Psoas muscle (tissue), 8 donors: ENCODE data around the gene TRPV5. TPM values are rescaled to one million over a fixed set of nuclear protein-coding genes. Genes with fewer than 3 reads are reported as not detected.

Source experiments
- ATAC-seq, 4 donors: fragments of 200-7000 bp; cut with Tn5 transposase; one replicate each; pipeline ENCODE4 v1.9.1; 2020; ENCODE audit warnings: moderate library complexity in 3 of 4, mild to moderate bottlenecking in 2 of 4
- DNase-seq, 2 donors: peaks; one replicate each; pipeline ENCODE4 v3.0.0-alpha.2; 2020
- H3K27ac ChIP-seq: fragments of 200-600 bp; one replicate; pipeline ENCODE4 v1.8.0; 2022
- H3K27me3 ChIP-seq, 3 donors: fragments of 200-600 bp in 1 of 3; one replicate each; pipeline versions ENCODE4 v1.6.1 to v1.8.0; 2013 to 2022; ENCODE audit warnings: low read length in 2 of 3, mild to moderate bottlenecking in 2 of 3, moderate library complexity in 1 of 3; ENCODE audit not compliant: insufficient read depth in 3 of 3
- H3K36me3 ChIP-seq, 2 donors: fragments of 200-600 bp in 1 of 2; one replicate each; pipeline versions ENCODE4 v1.6.1 to v1.8.0; 2013 to 2022; ENCODE audit warnings: low read depth in 1 of 2, mild to moderate bottlenecking in 1 of 2, moderate library complexity in 1 of 2; ENCODE audit not compliant: insufficient read depth in 1 of 2
- H3K4me1 ChIP-seq: fragments of 200-600 bp; one replicate; pipeline ENCODE4 v1.8.0; 2022
- H3K4me3 ChIP-seq: fragments of 200-600 bp; one replicate; pipeline ENCODE4 v1.8.0; 2022; ENCODE audit warnings: mild to moderate bottlenecking
- H3K9me3 ChIP-seq: fragments of 200-600 bp; one replicate; pipeline ENCODE4 v1.8.0; 2022
- WGBS, 3 donors: extraction: QIAGEN DNeasy Blood & Tissue Kit; methylation state at CpG; one replicate each; pipeline versions ENCODE4 v1.1.6 to v1.1.7; 2013; 5-methylcytosine and 5-hydroxymethylcytosine counted together
- intact Hi-C, 2 donors: fragments of 100-400 bp; cut with DNase I; formaldehyde crosslinking; loops; one replicate each; pipeline versions ENCODE4 v1.11.0 to v1.14.2; 2022
- polyA plus RNA-seq, 3 donors: library from polyadenylated mRNA; stranded (reverse); fragments of 200-250 nt; gene quantifications; one replicate each; pipeline ENCODE4 v1.2.3, GENCODE V29; 2013
- total RNA-seq, 4 donors: library from RNA; stranded (reverse); fragmentation: NEBNext Ultra II Directional in 2 of 4; extraction: Animal tissue kit (Norgen Biotek cat#: 25700) in 2 of 4; gene quantifications; one replicate each; pipeline versions ENCODE4 v1.2.1 to v1.2.4, GENCODE V29; 2021 to 2023
- TF ChIP-seq, protein P1 (sequence below): fragments of 200-600 bp; IDR thresholded peaks from one replicate; pipeline ENCODE4 v1.8.0; 2022; ENCODE audit warnings: antibody characterized with exemption
- donor health status: healthy with polysubstance abuse.
- donor health status: DM: no; HTN: no; CAD: no; lungs with moderate emphysema.
- donor health status: Bipolar disorder and iron deficiency.
- donor health status: healthy.
- donor health status: DM: yes; HTN: yes; CAD: no.
- donor health status: DM: no; HTN: no; CAD: no.
- donor health status: DM: no; HTN: no; CAD: no.
- donor health status: DM: yes; HTN: yes; CAD: no.

TRPV5 gene
- total and polyA plus RNA-seq, 7 donors, result 0.06 TPM; not detected in 6

- no peaks in the 10 kb centered on the region for H3K4me1 ChIP-seq
- H3K36me3 ChIP-seq, result no peaks in the 10 kb centered on the region
- H3K9me3 ChIP-seq, result no peaks in the 10 kb centered on the region
- ATAC-seq (no peak), DNase-seq (no peak)
- 50 to 58% (median 58%) methylated on average over 5 of the region's 5 CpGs for WGBS, 3 donors
- no peak overlapping the region for H3K4me3 ChIP-seq
- TF ChIP-seq, protein P1, sequence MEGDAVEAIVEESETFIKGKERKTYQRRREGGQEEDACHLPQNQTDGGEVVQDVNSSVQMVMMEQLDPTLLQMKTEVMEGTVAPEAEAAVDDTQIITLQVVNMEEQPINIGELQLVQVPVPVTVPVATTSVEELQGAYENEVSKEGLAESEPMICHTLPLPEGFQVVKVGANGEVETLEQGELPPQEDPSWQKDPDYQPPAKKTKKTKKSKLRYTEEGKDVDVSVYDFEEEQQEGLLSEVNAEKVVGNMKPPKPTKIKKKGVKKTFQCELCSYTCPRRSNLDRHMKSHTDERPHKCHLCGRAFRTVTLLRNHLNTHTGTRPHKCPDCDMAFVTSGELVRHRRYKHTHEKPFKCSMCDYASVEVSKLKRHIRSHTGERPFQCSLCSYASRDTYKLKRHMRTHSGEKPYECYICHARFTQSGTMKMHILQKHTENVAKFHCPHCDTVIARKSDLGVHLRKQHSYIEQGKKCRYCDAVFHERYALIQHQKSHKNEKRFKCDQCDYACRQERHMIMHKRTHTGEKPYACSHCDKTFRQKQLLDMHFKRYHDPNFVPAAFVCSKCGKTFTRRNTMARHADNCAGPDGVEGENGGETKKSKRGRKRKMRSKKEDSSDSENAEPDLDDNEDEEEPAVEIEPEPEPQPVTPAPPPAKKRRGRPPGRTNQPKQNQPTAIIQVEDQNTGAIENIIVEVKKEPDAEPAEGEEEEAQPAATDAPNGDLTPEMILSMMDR, result no peak
- H3K27ac ChIP-seq, result no peak overlapping the region
- intact Hi-C loops, result no loop called here
- H3K27me3 ChIP-seq, result peaks cover 0 to 12% (median 0%) of the 10 kb centered on the region in 3 donors
Observed at GRCh38 chr7:142932386-142933091, 1.0 kb downstream of the TRPV5 start.

- Histone ChIP-seq H3K27ac (no peak overlapping the region), H3K4me1 (no peaks in the 10 kb centered on the region), H3K9me3 (no peaks in the 10 kb centered on the region), H3K27me3 (peaks cover 0 to 9% (median 0%) of the 10 kb centered on the region in 3 donors), H3K36me3 (no peaks in the 10 kb centered on the region), H3K4me3 (no peak overlapping the region)
- no peak for DNase-seq
- TF ChIP-seq, protein P1, result no peak
- intact Hi-C loops, result no loop called here
- ATAC-seq, result no peak
- WGBS, 3 donors, result 82 to 87% (median 85%) methylated on average over 11 of the region's 11 CpGs
Observed at GRCh38 chr7:142930126-142930730, 3.3 kb downstream of the TRPV5 start.

DNA sequence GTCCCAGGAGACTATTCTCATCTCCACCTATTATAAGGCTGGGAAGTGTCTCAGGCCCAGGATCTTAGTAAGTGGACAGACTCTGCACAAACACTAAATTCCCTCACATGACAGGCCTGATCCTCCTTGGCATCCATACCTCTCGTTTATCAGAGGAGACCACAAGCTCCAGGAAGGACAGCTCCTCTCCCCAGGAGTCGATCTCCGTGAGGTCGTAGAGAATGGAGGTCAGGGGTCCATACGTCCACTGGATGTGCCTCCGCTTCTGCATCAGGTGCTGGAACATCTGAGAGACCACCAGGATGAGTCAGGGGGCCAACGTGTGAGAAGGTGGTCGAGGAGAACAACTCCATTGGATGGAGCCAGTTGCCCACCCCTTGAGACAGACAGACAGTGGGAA lies 5.6 kb downstream of the TRPV5 start:
- no peak overlapping the region for H3K4me3 ChIP-seq
- no peaks in the 10 kb centered on the region for H3K27me3 ChIP-seq
- no peaks in the 10 kb centered on the region for H3K4me1 ChIP-seq
- no peak overlapping the region for H3K27ac ChIP-seq
- ATAC-seq (no peak), DNase-seq (no peak)
- H3K9me3 ChIP-seq, result no peaks in the 10 kb centered on the region
- intact Hi-C loops, result no loop called here
- 76 to 80% (median 78%) methylated on average over 8 of the region's 8 CpGs for WGBS, 3 donors
- H3K36me3 ChIP-seq, result no peaks in the 10 kb centered on the region
- TF ChIP-seq, protein P1, result no peak

DNA sequence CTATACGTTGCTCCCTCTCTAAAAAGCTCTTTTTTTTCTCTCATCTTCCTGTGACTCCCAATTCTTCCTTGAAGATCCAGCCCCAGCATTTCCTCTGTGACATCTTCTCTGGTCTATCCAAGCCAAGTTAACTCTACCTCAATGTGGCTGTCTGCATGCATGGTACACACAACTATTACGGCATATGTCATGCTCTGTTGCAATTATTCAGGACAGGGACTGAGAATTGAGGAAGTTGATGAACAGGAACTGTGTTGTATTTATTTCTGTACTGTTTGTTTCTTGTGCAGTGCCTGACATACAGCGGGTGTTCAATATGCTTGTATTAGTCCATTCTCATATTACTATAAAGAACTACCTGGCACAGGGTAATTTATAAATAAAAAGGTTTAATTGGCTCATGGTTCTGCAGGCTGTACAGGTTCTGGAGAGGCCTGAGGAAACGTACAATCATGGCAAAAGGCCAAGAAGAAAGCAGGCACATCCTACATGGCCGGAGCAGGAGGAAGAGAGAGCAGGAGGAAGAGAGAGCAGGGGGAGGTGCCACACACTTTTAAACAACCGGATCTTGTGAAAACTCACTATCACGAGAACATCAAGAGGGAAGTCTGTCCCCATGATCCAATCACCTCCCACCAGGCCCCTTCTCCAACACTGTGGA lies 6.3 kb downstream of the TRPV5 start:
- intact Hi-C loops, result no loop called here
- Histone ChIP-seq H3K36me3 (no peaks in the 10 kb centered on the region), H3K27me3 (no peaks in the 10 kb centered on the region), H3K4me1 (no peaks in the 10 kb centered on the region), H3K27ac (no peak overlapping the region), H3K9me3 (no peaks in the 10 kb centered on the region), H3K4me3 (no peak overlapping the region)
- whole genome bisulfite sequencing, 3 donors, result 59 to 69% (median 59%) methylated on average over 7 of the region's 7 CpGs
- TF ChIP-seq, protein P1, result no peak
- no peak for ATAC-seq
- no peak for DNase-seq
